Retinal pigment epithelial cell (primary cell): Measurements from ENCODE around the gene HEATR9.
"Not testable (repeated sequence)": the region's sequence is repeated elsewhere in the genome, so short reads cannot be mapped to it uniquely, and the experiment has no call there.

ENCODE experiments used
- DNase-seq: peaks from one replicate; pipeline ENCODE4 v3.0.0-alpha.2; 2010; ENCODE audit warnings: low read depth
- H3K4me3 ChIP-seq: 2 replicates; pipeline ENCODE4 v1.5.1; 2011; ENCODE audit warnings: mild to moderate bottlenecking, low read length, control low read depth, moderate library complexity
- CTCF ChIP-seq: conservative IDR thresholded peaks from 2 replicates; pipeline ENCODE4 v1.5.1; 2011; ENCODE audit warnings: low read depth, low read length, control low read depth, inconsistent platforms

HEATR9 gene

GRCh38 chr17:35900708-35901480 lies 32.2 kb upstream of the HEATR9 start:
- DNase-seq, result no peak
- H3K4me3 ChIP-seq, result no peak overlapping the region
- TF ChIP-seq CTCF, result no peak

- H3K4me3 ChIP-seq, result no peak overlapping the region
- no peak for TF ChIP-seq CTCF
- no peak for DNase-seq
Observed at GRCh38 chr17:35900280-35900679, 31.6 kb upstream of the HEATR9 start.

GRCh38 chr17:35898283-35899070 lies 29.8 kb upstream of the HEATR9 start:
- no peak for DNase-seq
- TF ChIP-seq CTCF, result no peak

GRCh38 chr17:35897772-35898171 lies 29.1 kb upstream of the HEATR9 start:
- H3K4me3 ChIP-seq, DNase-seq: not testable (repeated sequence)

More at GRCh38 chr17:35898283-35899070, 29.8 kb upstream of the HEATR9 start:
- no peak overlapping the region for H3K4me3 ChIP-seq

- no peak overlapping the region for H3K4me3 ChIP-seq
- TF ChIP-seq CTCF, result no peak
- DNase-seq, result no peak
Observed at GRCh38 chr17:35895636-35896587, 27.2 kb upstream of the HEATR9 start.

- TF ChIP-seq CTCF, result no peak
- H3K4me3 ChIP-seq, result no peak overlapping the region
- DNase-seq, result no peak
Observed at GRCh38 chr17:35894206-35894605, 25.5 kb upstream of the HEATR9 start.

GRCh38 chr17:35893751-35894150 lies 25.1 kb upstream of the HEATR9 start:
- TF ChIP-seq CTCF, result no peak
- DNase-seq, result no peak
- H3K4me3 ChIP-seq, result no peak overlapping the region
